ENCODE results near the gene RNF148.

The RNF148 gene

GRCh38 chr7:122699017-122699416, 3.7 kb downstream of the RNF148 start, which contains the start of gene RNF133:
RNF133 (minus strand) TSS chr7:122699117; CDS start chr7:122698918, 199 bp downstream.
- Histone ChIP-seq H3K27ac (no peak within 1 kb of the TSS), H3K27me3 (replicated peaks) (no peaks in the 10 kb centered on the region), H3K36me3 (replicated peaks) (no peaks in the 10 kb centered on the region), H3K4me3 (ENCODE audit: low read depth, low read length) (no peak within 1 kb of the TSS)
- DNase-seq: no peak
- no peak for TF ChIP-seq CTCF (IDR thresholded peaks at IDR 0.05; ENCODE audit: low read depth, low read length, missing control alignments)
- in situ Hi-C loops (cut with HindIII; ENCODE audit: low pct_ligation_motif_present, low sequenced_read_pairs): no loop called here

GRCh38 chr7:122695816-122696215, 6.9 kb downstream of the RNF148 start:
- Histone ChIP-seq H3K27me3 (replicated peaks) (no peaks in the 10 kb centered on the region), H3K36me3 (replicated peaks) (no peaks in the 10 kb centered on the region), H3K27ac (no peak overlapping the region), H3K4me3 (ENCODE audit: low read depth, low read length) (no peak overlapping the region)
- no peak for TF ChIP-seq CTCF (IDR thresholded peaks at IDR 0.05; ENCODE audit: low read depth, low read length, missing control alignments)
- in situ Hi-C loops (cut with HindIII; ENCODE audit: low pct_ligation_motif_present, low sequenced_read_pairs): no loop called here
- DNase-seq: no peak

GRCh38 chr7:122694697-122695096, 8.0 kb downstream of the RNF148 start:
- Histone ChIP-seq H3K36me3 (replicated peaks) (no peaks in the 10 kb centered on the region), H3K4me3 (ENCODE audit: low read depth, low read length) (no peak overlapping the region), H3K27me3 (replicated peaks) (no peaks in the 10 kb centered on the region), H3K27ac (no peak overlapping the region)
- no peak for DNase-seq
- in situ Hi-C loops (cut with HindIII; ENCODE audit: low pct_ligation_motif_present, low sequenced_read_pairs): no loop called here
- no peak for TF ChIP-seq CTCF (IDR thresholded peaks at IDR 0.05; ENCODE audit: low read depth, low read length, missing control alignments)

- DNase-seq: no peak
- H3K4me3 ChIP-seq (ENCODE audit: low read depth, low read length): no peak overlapping the region
- no peaks in the 10 kb centered on the region for H3K27me3 ChIP-seq (replicated peaks)
- no peak overlapping the region for H3K27ac ChIP-seq
- TF ChIP-seq CTCF (IDR thresholded peaks at IDR 0.05; ENCODE audit: low read depth, low read length, missing control alignments): no peak
- in situ Hi-C loops (cut with HindIII; ENCODE audit: low pct_ligation_motif_present, low sequenced_read_pairs): no loop called here
- no peaks in the 10 kb centered on the region for H3K36me3 ChIP-seq (replicated peaks)
Measured at GRCh38 chr7:122692769-122693309, 9.9 kb downstream of the RNF148 start.

- Histone ChIP-seq H3K27ac (no peak overlapping the region), H3K27me3 (replicated peaks) (no peaks in the 10 kb centered on the region), H3K4me3 (ENCODE audit: low read depth, low read length) (no peak overlapping the region), H3K36me3 (replicated peaks) (no peaks in the 10 kb centered on the region)
- no peak for TF ChIP-seq CTCF (IDR thresholded peaks at IDR 0.05; ENCODE audit: low read depth, low read length, missing control alignments)
- no peak for DNase-seq
- in situ Hi-C loops (cut with HindIII; ENCODE audit: low pct_ligation_motif_present, low sequenced_read_pairs): no loop called here
Measured at GRCh38 chr7:122691569-122692235, 11.0 kb downstream of the RNF148 start.

All from brain microvascular endothelial cell (primary cell).